ENCODE results near the gene SSU72.
"Not testable (repeated sequence)": the region's sequence is repeated elsewhere in the genome, so short reads cannot be mapped to it uniquely, and the experiment has no call there.

Gene SSU72

DNA sequence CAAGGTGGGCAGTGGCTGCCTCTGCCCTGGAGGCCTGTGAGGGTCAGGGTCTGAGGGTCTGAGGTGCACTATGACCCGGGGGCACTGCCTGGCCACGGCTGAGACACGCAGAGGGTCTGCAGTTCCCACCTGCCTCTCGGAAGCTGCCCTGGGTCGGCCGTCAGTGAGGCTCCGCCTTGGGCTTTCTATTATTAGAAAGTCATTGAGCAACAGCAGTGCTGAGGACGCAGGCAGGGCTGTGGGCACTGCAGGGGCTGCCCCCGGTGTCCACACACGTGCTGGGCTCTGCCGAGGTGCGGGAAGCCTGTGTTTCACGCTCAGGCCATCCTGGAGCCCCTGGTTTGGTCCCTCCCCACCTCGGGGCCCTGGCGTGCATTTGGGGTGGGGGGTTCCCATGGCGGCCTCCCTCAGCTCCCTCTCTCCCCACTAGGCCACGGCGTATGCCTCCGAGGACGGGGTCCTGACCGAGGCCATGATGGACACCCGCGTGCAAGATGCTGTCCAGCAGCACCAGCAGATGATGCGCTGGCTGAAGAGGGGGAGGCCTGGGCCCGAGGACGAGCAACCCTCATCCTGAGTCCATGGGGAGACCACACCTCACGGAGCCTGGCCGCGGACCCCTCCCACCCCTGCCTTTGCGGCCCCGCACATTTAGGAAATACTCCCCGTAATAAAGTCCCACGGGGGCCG, 65.7 kb downstream of the SSU72 start:
- DNase-seq (ENCODE audit: low spot score): not testable (repeated sequence)

DNA sequence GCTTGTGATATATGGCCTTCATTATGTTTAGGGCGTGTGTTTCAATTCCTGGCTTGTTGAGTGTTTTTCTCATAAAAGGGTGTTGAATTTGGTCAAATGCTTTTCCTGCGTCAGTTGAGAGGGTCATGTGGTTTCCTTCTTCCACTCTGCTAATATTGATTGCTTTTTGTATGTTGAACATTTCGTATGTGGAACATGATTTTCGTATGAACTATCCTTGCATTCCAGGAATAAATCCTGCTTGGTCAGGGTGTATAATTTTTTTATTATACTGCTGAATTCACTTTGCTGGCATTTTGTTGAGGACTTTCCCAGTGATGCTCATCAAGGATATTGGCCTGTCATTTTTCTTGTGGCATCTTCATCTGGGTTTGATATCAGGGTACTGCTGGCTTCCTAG, 67.4 kb downstream of the SSU72 start:
- DNase-seq (ENCODE audit: low spot score): no peak

DNA sequence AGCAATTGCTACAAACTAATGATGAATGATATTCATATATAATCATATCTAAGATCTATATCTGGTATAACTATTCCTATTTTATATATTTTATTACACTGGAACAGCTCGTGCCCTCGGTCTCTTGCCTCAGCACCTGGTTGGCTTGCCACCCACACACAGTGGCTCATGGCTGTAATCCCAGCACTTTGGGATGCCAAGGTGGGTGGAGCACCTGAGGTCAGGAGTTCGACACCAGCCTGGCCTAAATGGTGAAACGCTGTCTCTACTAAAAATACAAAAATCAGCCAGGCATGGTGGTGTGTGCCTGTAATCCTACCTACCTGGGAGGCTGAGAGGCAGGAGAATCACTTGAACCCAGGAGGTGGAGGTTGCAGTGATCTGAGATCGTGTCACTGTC, 68.9 kb downstream of the SSU72 start:
- DNase-seq (ENCODE audit: low spot score): not testable (repeated sequence)

DNA sequence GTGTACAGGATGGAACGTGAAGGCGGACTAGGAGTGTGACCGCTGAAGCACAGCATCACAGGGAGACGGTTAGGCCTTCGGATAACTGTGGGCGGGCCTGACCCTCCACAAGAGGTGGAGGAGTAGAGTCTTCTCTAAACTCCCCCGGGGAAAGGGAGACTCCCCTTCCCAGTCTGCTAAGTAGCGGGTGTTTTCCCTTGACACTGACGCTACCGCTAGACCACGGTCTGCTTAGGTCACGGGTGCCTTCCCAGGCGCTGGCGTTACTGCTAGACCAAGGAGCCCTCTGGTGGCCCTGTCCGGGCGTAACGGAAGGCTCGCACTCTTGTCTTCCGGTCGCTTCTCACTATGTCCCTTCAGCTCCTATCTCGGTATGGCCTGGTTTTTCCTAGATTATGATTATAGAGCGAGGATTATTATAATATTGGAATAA, 69.3 kb downstream of the SSU72 start:
- DNase-seq (ENCODE audit: low spot score): peak; percentile 47

DNA sequence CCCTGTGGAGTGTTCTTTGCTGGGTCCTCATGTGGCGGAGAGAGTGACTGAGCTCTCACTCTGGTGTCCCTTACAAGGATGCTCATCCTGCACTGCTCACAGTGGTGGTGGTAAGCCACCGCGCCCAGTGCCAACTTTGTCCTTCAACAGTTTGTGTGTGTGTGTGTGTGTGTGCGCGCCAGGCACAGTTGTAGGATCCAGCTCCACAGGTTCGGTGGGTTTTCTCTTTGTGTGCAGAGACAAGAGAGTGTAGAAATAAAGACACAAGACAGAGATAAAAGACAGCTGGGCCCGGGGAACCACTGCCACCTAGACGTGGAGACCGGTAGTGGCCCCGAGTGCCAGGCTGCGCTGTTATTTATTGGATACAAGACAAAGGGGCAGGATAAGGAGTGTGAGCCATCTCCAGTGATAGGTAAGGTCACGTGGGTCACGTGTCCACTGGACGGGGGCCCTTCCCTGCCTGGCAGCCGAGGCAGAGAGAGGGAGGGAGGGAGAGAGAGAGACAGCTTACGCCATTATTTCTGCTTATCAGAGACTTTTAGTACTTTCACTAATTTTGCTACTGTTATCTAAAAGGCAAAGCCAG, 69.8 kb downstream of the SSU72 start:
- peak; percentile 77 for DNase-seq (ENCODE audit: low spot score)

DNA sequence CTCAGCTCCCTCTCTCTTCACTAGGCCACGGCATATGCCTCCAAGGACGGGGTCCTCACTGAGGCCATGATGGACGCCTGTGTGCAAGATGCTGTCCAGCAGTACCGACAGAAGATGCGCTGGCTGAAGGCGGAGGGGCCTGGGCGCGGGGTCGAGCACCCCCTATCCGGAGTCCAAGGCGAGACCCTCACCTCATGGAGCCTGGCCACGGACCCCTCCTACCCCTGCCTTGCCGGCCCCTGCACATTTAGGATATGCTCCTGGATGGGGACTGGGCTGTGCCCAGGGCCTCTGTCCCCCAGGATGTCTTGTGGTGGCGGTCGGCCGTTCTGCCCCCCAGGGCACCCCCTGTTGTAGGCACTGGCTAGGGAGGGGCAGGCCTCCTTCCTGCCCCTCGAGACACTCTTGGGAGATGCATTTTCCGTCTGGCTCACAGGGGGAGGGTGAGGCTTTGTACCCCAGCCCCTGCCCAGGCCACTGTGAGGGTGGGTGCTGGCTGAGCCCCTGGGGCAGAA, 79.1 kb downstream of the SSU72 start:
- DNase-seq (ENCODE audit: low spot score): not testable (repeated sequence)

DNA sequence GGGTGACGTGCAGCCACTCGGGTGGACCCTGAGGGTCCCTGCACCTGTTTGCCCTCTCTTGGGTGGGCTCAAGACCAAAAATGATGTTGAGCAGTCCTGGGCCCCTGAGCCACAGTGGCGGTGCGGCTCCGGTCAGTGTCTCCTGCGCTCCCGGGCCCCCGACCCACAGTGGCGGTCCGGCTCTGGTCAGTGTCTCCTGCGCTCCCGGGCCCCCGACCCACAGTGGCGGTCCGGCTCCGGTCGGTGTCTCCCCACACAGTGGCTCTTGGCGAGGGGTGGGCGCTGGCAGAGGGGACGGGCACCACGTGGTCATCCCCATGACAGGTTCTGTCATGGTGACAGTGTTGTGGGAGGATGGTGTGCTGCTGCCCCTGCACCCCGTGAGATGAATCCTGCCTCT, 80.4 kb downstream of the SSU72 start:
- DNase-seq (ENCODE audit: low spot score): not testable (repeated sequence)

All from SK-N-DZ (cell line).